Keratinocyte (primary cell): ENCODE results near the gene ATF1.

Source experiments
- CTCF ChIP-seq, 3 experiments: IDR thresholded peaks in 1 of 3; conservative IDR thresholded peaks in 1 of 3; optimal IDR thresholded peaks in 1 of 3; 2 replicates in 2 of 3; 3 replicates in 1 of 3; pipeline versions ENCODE3 to v1.5.1; 2011; ENCODE audit warnings: low read length in 3 of 3, mild to moderate bottlenecking in 3 of 3, moderate library complexity in 2 of 3, control low read depth in 1 of 3, inconsistent platforms in 1 of 3; ENCODE audit not compliant: insufficient read depth in 2 of 3; ENCODE audit errors: extremely low read depth in 1 of 3
- EZH2 ChIP-seq: IDR thresholded peaks from one replicate; pipeline ENCODE4 v1.6.1; 2012; ENCODE audit warnings: inconsistent platforms, mild to moderate bottlenecking, low read length, moderate library complexity

GRCh38 chr12:50790081-50790480 is 26.2 kb downstream of the ATF1 start:
- TF ChIP-seq CTCF (optimal IDR thresholded peaks at IDR 0.05 in 1 of 3, IDR thresholded peaks at IDR 0.05 in 1 of 3, conservative IDR thresholded peaks at IDR 0.05 in 1 of 3; ENCODE audit: extremely low read depth in 1 of 3, insufficient read depth in 2 of 3, low read length in 3 of 3) (no peak), EZH2 (no peak)
